DMS53 (cell line): ENCODE measurements around the gene COPZ1.

ENCODE experiments used
- DNase-seq: peaks from one replicate; lab custom pipeline; 2025; lab: John Stamatoyannopoulos, UW

COPZ1 gene

DNA sequence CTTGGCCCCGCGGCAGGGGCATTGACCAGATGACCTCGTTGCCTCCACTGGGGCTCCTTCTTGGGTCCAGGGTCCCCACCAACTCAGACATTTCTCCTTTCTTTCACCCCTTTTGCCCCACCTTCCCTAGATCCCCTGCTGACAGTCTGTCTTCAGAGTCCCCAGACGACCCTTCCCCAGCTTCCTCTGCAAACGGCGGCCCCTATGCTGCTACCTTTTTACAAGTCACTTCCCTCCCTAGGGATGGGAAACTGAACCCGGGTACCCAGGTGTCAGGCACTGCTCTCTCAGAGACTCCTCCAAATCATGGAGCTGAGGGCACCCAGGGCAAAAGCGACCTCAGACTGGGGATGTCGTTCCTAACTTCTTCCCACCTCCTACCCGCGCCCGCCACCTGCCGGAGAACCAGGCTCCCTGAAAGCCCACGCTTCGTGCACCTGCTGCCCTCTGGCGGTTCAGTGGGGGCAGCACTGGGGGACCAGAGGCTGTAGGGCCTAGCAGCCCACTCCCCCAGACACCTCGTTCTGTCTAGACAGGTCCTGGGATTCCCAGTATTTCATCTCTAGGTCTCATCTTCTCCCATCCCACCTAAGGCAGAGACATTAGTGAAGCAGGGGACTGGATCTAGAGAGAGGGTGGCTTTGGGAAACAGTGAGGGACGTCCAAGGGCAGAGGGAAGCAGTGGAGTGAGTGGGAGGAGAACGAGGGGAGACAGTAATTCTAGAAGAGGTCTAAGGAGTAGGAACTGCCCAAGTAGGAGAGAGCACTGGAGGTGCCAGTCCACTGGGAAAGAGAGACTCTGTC, 54.7 kb downstream of the COPZ1 start:
- DNase-seq: peak; percentile 97

DNA sequence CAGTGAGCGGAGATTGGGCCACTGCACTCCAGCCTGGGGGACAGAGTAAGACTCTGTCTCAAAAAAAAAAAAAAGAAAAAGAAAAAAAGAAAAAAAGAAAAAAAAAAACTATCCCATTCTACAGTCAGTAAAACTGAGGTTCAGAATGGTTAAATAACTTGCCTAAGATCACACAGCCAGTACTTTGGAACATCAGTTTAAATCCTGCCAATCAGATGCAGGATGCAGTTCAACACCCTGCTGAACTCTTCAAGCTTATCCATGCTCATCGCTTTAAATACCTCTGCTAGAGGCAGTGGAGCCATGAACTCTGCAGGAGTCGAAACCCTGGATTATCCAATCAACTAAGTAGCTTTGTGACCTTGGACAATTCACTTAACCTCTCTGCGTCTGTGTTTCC, 56.2 kb downstream of the COPZ1 start:
- no peak for DNase-seq

- peak; percentile 49 for DNase-seq
These were observed 58.2 kb downstream of the COPZ1 start for GRCh38 chr12:54383041-54383609.

DNA sequence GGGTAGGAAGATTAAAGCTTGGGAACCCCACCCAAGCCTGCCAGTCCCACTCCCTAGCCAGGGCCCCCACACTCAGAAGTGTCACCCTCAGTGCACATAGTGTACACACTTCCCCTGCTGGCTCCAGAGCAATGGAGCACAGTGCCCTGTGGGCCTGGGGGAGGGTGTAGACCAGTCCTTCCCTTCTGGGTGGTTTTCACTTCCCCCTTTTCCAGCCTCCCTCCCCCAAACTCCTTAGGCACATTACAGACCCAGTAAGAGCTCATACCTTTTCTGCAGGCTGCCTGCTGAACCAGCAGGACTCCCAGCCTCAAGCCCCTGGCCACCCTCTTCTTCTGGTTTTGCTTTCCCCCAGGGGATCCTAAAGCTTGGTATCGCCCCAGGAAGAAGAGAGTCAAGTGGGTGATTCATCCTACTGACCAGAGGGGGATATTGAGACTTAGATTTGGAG, 59.7 kb downstream of the COPZ1 start, which contains the start of gene ZNF385A:
Gene ZNF385A (minus strand): TSS at position 143 of the 451 bp plus-strand sequence. CDS start 219 bp downstream, outside the sequence.
- DNase-seq: no peak

GRCh38 chr12:54385251-54385914, 60.5 kb downstream of the COPZ1 start:
- DNase-seq: no peak

DNA sequence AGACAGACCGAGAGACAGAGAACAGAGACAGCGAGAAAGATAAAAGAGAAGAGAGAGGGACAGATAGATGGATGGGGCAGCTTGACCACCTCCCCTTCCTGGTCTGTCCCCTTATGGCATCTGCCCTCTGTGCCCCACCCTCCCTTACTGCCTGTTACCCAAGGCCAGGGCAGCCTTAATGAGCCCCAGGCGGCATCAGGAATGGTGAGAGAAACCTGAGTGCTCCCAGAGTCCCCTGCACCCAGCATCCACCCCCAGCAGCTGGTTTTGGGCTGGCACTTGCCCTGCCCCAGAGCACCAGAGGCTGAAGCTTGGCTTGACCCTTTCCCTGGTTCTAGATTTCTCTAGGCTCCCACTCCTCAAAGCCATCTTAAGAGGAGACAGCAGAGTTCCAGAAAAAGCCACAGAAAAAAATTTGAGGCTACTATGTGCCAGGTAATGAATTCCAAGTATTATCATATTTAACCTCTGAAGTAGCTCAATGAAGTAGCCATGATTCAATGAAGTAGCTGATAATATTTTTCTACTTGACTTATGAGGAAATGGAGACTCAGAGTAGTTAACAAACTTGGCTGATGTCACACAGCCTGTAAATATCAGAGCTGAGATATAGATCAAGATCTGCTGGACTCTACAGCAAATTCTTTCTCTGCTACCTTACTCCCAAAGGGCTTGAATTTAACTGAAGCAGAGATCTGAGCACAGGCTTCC, 61.6 kb downstream of the COPZ1 start:
- no peak for DNase-seq

DNA sequence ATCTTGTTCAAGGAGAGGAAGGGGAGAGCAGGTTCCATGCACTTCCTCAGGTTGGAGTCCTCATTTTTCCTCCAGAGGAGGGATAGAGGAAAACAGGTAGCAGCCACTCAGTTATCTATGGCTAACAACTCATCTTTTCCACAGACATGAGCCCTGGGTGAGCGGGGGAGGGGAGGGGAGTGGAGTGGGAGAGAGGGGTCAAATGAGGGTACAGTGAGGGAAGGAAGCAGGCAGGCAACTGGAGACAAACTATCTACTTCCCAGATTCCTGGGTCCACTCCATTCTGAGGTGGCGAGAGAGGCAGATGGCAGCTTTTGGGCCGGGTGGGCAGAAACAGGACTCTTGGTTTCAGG, 62.2 kb downstream of the COPZ1 start:
- DNase-seq: no peak

DNA sequence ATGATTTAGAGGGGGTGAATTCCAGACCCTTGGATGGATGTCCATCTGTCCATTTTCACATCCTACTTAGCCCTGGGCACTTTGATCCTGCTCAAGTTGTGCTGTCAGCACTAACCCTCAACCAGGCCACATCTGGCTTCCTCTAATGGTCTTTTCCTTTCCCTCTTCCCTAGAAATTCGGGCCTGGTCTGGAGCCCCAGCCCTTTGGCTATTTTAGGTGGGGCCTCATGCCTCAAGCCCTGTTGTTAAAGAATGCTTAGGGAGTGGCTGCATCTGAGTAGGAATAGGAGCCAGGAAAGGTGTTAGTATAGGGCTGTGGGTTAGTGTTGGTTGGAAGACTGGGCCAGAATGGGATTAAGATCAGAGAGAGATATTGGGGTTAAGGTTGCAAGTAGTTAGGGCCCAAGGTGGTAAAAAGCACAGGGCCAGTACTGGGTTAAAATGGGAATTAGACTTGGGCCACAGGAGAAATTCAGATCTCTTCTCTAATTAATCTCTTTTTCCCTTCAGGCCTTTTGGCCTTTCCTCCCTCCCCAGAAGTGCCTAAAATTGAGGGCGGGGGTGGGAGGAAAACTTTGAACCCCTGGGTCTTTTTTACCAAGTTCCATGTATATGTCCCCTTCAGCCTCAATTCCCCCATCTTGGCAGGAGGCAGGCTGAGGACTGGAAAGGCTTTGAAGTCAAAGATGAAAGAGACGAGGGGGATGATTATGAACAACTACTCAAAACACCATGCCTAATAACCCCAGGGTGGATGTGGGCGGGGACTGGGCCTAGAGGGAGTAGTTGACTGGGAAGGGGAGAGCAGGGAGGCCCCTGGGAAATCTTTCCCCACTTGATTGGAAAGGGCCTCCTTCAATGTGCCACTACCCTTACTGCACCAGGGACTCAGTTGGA, 63.6 kb downstream of the COPZ1 start:
- DNase-seq: no peak

- DNase-seq: no peak
These were observed 64.2 kb downstream of the COPZ1 start for GRCh38 chr12:54389134-54389508.

DNA sequence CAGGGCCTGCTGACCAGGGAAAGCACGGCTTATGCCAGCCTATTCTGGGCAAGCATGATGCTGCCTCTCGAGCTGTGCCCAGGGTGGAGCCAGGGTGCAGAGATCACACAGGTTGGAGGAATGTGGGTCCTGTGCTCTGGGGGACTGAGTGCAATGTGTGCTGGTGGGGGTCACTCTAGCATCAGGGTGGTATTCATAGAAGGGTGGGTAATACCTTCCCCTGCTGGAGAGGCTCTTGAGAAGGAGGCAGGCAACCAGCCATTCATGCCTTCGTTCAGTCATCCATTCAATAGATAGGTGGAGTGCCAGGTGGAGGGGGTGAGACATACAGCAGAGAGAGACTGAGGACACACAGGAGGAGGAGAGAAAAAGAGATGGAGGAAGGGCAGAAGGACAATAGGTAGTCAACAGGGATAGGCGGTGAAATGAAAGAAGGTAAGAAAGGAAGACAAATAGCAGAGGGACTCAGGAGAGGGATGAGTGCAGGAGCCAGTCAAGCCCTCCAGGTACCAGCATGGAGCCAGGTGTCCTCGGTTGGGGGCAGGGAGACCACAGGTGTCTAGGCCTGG, 64.8 kb downstream of the COPZ1 start:
- no peak for DNase-seq

GRCh38 chr12:54390176-54390667, 65.3 kb downstream of the COPZ1 start:
- peak; percentile 42 for DNase-seq

DNA sequence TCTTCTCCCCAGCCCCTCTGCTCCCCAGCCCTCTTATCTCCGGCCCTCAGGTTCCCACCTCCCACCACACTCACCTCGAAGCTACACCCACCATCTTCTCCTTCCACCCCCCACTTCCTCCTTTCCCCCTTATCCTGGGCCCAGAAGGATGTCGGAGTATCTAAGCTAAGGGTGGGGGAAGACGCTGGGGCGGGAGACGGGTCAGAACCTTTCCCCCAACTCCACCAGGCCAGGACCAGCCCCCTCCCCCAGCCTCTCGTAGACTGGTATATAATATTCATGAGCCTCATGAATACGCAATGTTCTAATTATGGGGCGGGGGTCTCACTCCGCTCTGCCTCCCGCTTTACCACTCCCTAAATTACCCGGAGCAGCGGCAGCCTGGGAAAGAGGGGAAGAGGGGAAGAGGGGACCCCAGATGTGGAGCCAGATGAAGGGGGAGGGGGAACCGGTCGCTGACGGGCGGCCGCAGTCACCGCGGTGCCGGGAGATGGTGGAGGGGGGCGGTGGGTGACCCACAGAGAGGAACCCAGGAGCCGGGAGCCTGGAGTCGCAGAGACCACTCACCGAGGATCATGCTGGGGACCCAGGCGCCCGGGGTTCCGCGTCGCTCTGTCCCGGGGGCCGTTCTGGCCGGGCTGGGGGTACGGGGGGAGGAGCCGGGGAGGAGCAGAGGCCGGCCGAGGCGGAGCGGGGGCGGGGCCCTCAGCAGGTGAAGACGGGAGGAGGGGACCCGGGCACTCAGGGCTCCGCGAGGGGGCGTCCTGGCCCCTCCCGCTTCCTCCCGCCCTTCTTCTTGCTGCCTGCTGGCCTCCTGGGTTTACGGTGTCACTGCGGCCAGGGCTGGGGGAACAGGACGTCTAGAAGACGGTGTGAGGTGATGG, 66.0 kb downstream of the COPZ1 start:
- DNase-seq: peak; percentile 78

GRCh38 chr12:54392485-54393206, 67.7 kb downstream of the COPZ1 start:
- DNase-seq: no peak

DNA sequence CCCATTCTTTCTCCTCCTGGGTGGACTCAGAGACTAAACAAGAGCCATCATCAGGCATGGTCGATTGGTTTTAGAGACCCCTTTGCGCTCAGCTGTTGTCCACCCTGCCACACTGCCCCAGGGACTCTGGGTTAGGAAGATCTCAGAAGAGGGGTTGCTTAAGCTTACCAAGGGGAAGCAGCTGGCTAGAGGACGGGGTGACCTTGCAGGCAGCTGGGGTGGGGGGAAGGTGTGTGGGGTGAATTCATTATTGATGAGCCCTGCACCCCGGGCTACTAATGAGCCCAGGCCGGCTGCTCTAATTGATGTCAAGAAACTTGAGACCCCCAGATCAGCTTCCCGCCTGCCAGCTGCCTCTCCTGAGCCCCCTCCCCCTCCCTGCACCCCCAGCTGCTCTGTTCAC, 68.3 kb downstream of the COPZ1 start:
- no peak for DNase-seq

GRCh38 chr12:54393743-54394142, 68.8 kb downstream of the COPZ1 start:
- DNase-seq: no peak

DNA sequence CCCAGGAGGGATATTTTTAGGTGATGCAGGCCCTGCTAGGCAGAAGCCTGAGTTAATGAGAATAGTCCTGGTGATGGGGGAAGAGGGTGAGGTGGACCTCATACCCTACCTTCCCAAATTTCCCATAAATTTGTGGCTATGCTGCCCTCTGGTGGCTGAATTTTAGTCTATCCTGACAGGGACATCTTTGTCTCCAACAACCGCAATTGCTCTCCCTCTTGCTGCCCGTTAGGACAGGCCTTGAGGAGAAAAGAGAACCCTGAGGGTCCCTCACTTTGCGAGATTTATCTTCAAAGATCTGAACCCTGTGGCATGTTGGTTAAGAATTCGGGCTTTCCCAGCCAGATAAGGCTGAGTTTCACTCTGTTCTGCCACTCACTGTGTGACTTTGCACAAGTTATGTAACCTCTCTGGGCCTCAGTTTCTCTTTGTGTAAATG, 69.4 kb downstream of the COPZ1 start:
- DNase-seq: peak; percentile 85

GRCh38 chr12:54394986-54395385, 70.1 kb downstream of the COPZ1 start:
- DNase-seq: no peak

- DNase-seq: no peak
These were observed 70.6 kb downstream of the COPZ1 start for GRCh38 chr12:54395545-54395944.

- DNase-seq: no peak
These were observed 72.2 kb downstream of the COPZ1 start for GRCh38 chr12:54397157-54397556.
